Measurements from ENCODE around the gene HOPX. TPM values are rescaled to one million over a fixed set of nuclear protein-coding genes. Genes with fewer than 3 reads are reported as not detected.
"Not testable (repeated sequence)": the region's sequence is repeated elsewhere in the genome, so short reads cannot be mapped to it uniquely, and the experiment has no call there.

Gene HOPX, protein sequence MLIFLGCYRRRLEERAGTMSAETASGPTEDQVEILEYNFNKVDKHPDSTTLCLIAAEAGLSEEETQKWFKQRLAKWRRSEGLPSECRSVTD
- 1.5 TPM for total RNA-seq

GRCh38 chr4:56681158-56681852 is at the start of gene HOPX:
Gene HOPX (minus strand): TSS chr4:56681296. CDS start chr4:56657816, 23,480 bp downstream.
- ATAC-seq (no peak), DNase-seq (ENCODE audit: low spot score) (no peak)
- intact Hi-C loops (cut with DNase I): no loop called here

- DNase-seq (ENCODE audit: low spot score) (no peak), ATAC-seq (no peak)
- intact Hi-C loops (cut with DNase I): no loop called here
Observed at GRCh38 chr4:56730097-56730496, 49.0 kb upstream of the HOPX start.

DNA sequence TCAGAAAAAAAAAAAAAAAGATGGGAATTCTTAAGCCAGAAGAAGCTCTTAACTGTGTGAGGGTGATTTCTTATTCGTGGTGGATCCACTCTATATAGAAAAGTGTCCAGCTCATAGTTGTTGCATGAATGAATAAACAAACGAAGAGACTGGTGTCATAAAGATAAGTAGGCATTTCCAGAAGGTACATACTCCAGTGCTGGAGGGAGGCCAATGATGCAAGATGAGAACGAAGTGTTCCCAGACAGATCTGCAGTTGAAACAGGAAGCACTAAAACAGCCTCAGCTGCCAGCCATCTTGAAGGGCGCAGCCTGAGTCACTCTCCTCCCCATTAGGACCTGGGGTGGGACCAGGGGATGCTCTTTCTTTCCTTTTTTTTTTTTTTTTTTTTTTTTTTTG is 47.4 kb upstream of the HOPX start:
- DNase-seq (ENCODE audit: low spot score): no peak
- intact Hi-C loops (cut with DNase I): no loop called here
- ATAC-seq: peak; percentile 44

GRCh38 chr4:56727150-56727549 is 46.1 kb upstream of the HOPX start:
- DNase-seq (ENCODE audit: low spot score) (no peak), ATAC-seq (no peak)
- intact Hi-C loops (cut with DNase I): no loop called here

DNA sequence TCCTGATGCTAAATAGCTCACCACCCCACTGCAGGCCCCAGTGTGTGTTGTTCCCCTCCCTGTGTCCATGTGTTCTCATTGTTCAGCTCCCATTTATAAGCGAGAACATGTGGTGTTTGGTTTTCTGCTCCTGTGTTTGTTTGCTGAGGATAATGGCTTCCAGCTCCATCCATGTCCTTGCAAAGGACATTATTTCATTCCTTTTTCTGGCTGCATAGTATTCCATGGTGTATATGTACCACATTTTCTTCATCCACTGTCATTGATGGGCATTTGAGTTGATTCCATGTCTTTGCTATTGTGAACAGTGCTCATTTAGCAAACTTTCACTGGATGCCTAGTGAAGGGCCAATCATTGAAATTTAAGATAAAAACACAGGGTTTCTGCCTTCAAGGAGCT is 45.5 kb upstream of the HOPX start:
- intact Hi-C loops (cut with DNase I); DNase-seq (ENCODE audit: low spot score); ATAC-seq: not testable (repeated sequence)

- intact Hi-C loops (cut with DNase I): no loop called here
- ATAC-seq (no peak), DNase-seq (ENCODE audit: low spot score) (no peak)
Observed at GRCh38 chr4:56723659-56724230, 42.6 kb upstream of the HOPX start.

- no peak for DNase-seq (ENCODE audit: low spot score)
- intact Hi-C loops (cut with DNase I): no loop called here
- ATAC-seq: no peak
Observed at GRCh38 chr4:56723201-56723605, 42.1 kb upstream of the HOPX start.

GRCh38 chr4:56708146-56708545 is 27.1 kb upstream of the HOPX start:
- intact Hi-C loops (cut with DNase I): no loop called here
- ATAC-seq (no peak), DNase-seq (ENCODE audit: low spot score) (no peak)

DNA sequence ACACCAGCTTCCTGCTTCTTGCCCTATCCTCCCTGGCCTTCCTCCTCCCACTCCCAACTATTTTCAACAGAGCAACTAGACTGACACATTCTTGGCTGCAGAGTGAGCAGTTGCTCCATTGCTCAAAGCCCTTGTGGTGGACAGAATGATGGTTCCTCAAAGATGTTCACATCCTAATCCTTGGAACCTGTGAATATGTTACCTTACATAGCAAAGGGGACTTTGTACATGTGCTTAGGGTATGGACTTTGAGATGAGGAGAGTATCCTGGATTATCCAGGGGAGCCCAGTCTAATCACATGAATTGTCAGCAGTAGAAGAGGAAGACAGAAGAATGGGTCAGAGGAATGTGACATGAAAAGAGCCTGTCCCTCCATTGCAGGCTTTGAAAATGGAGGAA is 24.9 kb upstream of the HOPX start:
- intact Hi-C loops (cut with DNase I): no loop called here
- DNase-seq (ENCODE audit: low spot score): no peak
- no peak for ATAC-seq

GRCh38 chr4:56705334-56705733 is 24.2 kb upstream of the HOPX start:
- DNase-seq (ENCODE audit: low spot score): no peak
- no peak for ATAC-seq
- intact Hi-C loops (cut with DNase I): no loop called here

GRCh38 chr4:56704089-56704871 is 23.2 kb upstream of the HOPX start:
- ATAC-seq (no peak), DNase-seq (ENCODE audit: low spot score) (no peak)
- intact Hi-C loops (cut with DNase I): no loop called here

DNA sequence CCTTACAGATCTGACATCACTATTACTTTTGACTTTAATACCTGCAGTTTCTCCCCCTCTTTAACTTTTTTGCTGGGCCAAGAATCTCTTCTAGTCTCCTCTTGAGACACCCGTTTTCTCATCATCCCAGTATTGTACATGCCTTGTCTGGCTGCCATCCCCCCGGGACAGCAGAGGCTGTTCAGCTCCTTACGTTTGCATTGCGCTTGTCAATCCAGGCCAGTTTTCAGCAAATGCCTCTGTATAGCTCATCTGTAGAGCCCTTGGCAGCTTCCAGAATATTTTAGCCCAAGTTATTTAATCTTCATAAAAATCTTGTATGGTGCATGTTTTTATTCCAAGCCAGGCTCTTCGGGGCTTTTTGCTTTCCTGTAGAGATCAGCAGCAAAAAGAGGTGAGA is 22.3 kb upstream of the HOPX start:
- ATAC-seq (no peak), DNase-seq (ENCODE audit: low spot score) (no peak)
- intact Hi-C loops (cut with DNase I): no loop called here

GRCh38 chr4:56701644-56702043 is 20.5 kb upstream of the HOPX start:
- DNase-seq (ENCODE audit: low spot score) (no peak), ATAC-seq (no peak)
- intact Hi-C loops (cut with DNase I): no loop called here

DNA sequence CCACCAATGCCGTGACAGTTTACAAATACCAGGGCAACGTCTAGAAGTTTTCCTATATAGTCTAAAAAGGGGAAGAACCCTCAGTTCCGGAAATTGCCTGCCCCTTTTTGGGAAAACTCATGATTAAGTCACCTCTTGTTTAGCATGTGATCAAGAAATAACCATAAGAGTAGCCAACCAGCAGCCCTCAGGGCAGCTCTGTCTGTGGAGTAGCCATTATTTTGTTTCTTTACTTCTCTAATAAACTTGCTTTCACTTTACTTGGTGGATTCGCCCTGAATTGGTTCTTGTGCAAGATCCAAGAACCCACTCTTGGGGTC is 20.0 kb upstream of the HOPX start:
- no peak for ATAC-seq
- intact Hi-C loops (cut with DNase I): no loop called here
- DNase-seq (ENCODE audit: low spot score): no peak

- ATAC-seq (no peak), DNase-seq (ENCODE audit: low spot score) (no peak)
- intact Hi-C loops (cut with DNase I): no loop called here
Observed at GRCh38 chr4:56699537-56700105, 18.5 kb upstream of the HOPX start.

- ATAC-seq (no peak), DNase-seq (ENCODE audit: low spot score) (no peak)
- intact Hi-C loops (cut with DNase I): no loop called here
Observed at GRCh38 chr4:56698329-56698728, 17.2 kb upstream of the HOPX start.

DNA sequence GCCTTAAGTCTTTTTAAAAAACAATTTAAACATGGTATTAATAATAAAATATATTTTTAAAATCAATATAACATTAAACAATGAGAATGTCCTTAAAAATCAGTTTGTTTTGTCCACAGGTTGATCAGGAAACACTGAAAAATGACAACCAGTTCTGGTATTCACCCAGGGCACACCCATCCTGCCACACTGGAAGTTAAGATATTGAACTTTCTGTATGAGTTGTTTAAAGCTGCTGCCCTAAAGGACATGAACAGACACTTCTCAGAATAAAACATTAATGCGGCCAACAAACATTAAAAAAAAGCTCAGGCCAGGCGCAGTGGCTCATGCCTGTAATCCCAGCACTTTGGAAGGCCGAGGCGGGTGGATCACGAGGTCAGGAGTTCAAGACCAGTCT is 15.0 kb upstream of the HOPX start:
- ATAC-seq: no peak
- no peak for DNase-seq (ENCODE audit: low spot score)
- intact Hi-C loops (cut with DNase I): no loop called here

- intact Hi-C loops (cut with DNase I); DNase-seq (ENCODE audit: low spot score); ATAC-seq: not testable (repeated sequence)
Observed at GRCh38 chr4:56693476-56693875, 12.4 kb upstream of the HOPX start.

GRCh38 chr4:56692576-56692975 is 11.5 kb upstream of the HOPX start:
- DNase-seq (ENCODE audit: low spot score) (no peak), ATAC-seq (no peak)
- intact Hi-C loops (cut with DNase I): no loop called here

DNA sequence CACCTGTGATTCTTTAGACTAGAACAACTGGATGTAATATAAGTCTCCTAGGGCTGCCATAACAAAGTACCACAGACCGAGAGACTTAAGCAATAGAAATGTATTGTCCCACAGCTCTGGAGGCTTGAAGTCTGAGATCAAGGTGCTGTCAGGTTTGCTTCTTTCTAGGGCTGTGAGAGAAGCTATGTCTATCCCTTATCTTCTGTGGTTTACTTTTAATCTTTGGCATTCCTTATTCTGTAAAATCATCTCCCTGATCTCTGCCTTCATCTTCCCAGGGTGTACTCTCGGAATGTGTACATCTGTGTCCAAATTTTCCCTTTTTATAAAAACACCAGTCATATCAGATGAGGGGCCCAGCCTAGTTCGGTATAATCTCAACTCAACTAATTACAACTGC is 10.3 kb upstream of the HOPX start:
- intact Hi-C loops (cut with DNase I): no loop called here
- no peak for DNase-seq (ENCODE audit: low spot score)
- ATAC-seq: no peak

Data from sciatic nerve (tissue), 2 donors.